Tibial nerve (tissue), 4 donors: ENCODE results near the gene PDE8B.

Experiments
- CTCF ChIP-seq, 5 experiments: fragments of 200-600 bp in 3 of 5; fragments of 450-650 bp in 2 of 5; sonication (generic) in 3 of 5; IDR thresholded peaks; one replicate each; pipeline ENCODE4 v1.5.1; 2016 to 2019; ENCODE audit warnings: antibody characterized with exemption in 5 of 5, mild to moderate bottlenecking in 3 of 5, moderate library complexity in 2 of 5
- EP300 ChIP-seq, 2 donors: sonication (generic); formaldehyde crosslinking; IDR thresholded peaks; one replicate each; pipeline ENCODE4 v1.6.1; 2017; ENCODE audit warnings: antibody characterized with exemption in 2 of 2, mild to moderate bottlenecking in 1 of 2

GRCh38 chr5:77267496-77267895 is 57.0 kb downstream of the PDE8B start:
- no peak for TF ChIP-seq CTCF (IDR thresholded peaks at IDR 0.05)
- no peak for TF ChIP-seq EP300 (IDR thresholded peaks at IDR 0.05)
